LoVo (cell line): ENCODE results near the gene ACVRL1.
A peak's percentile ranks its signal among the peaks of the same experiment; 100 is the strongest.

Experiments used
- DNase-seq: peaks from one replicate; pipeline ENCODE4 v3.0.0-alpha.2; 2016; ENCODE audit warnings: low spot score

ACVRL1 gene

GRCh38 chr12:51917746-51918453 is 10.6 kb downstream of the ACVRL1 start:
- DNase-seq = no peak

GRCh38 chr12:51920046-51920445 is 12.7 kb downstream of the ACVRL1 start:
- DNase-seq = no peak

GRCh38 chr12:51921017-51921725 is 13.9 kb downstream of the ACVRL1 start:
- no peak for DNase-seq

- no peak for DNase-seq
These were observed 14.8 kb downstream of the ACVRL1 start for GRCh38 chr12:51922146-51922545.

GRCh38 chr12:51922762-51923505 is 15.6 kb downstream of the ACVRL1 start:
- DNase-seq = peak; percentile 39

- DNase-seq = peak; percentile 46
These were observed 16.4 kb downstream of the ACVRL1 start for GRCh38 chr12:51923506-51924365.

- DNase-seq = no peak
These were observed 17.4 kb downstream of the ACVRL1 start for GRCh38 chr12:51924551-51925319.

- no peak for DNase-seq
These were observed 18.2 kb downstream of the ACVRL1 start for GRCh38 chr12:51925346-51926063.

GRCh38 chr12:51926064-51926632 is 18.8 kb downstream of the ACVRL1 start:
- no peak for DNase-seq

GRCh38 chr12:51926718-51927117 is 19.4 kb downstream of the ACVRL1 start:
- DNase-seq = peak; percentile 64

- no peak for DNase-seq
These were observed 25.1 kb downstream of the ACVRL1 start for GRCh38 chr12:51932218-51933076.

GRCh38 chr12:51934080-51934479 is 26.8 kb downstream of the ACVRL1 start:
- no peak for DNase-seq

- DNase-seq = no peak
These were observed 30.6 kb downstream of the ACVRL1 start for GRCh38 chr12:51937926-51938325.

GRCh38 chr12:51938726-51939125 is 31.4 kb downstream of the ACVRL1 start:
- no peak for DNase-seq

- DNase-seq = no peak
These were observed 33.8 kb downstream of the ACVRL1 start for GRCh38 chr12:51941011-51941581.

- DNase-seq = no peak
These were observed 34.3 kb downstream of the ACVRL1 start for GRCh38 chr12:51941604-51942003.

- no peak for DNase-seq
These were observed 34.8 kb downstream of the ACVRL1 start for GRCh38 chr12:51942056-51942455.

- no peak for DNase-seq
These were observed 35.2 kb downstream of the ACVRL1 start for GRCh38 chr12:51942501-51943000.

GRCh38 chr12:51943346-51943745 is 36.0 kb downstream of the ACVRL1 start:
- DNase-seq = no peak
